ENCODE data around the gene CNOT2. TPM values are rescaled to one million over a fixed set of nuclear protein-coding genes. Genes with fewer than 3 reads are reported as not detected.

Gene CNOT2
- total RNA-seq, 1 experiment from 2014 or later: 82.9 TPM

DNA sequence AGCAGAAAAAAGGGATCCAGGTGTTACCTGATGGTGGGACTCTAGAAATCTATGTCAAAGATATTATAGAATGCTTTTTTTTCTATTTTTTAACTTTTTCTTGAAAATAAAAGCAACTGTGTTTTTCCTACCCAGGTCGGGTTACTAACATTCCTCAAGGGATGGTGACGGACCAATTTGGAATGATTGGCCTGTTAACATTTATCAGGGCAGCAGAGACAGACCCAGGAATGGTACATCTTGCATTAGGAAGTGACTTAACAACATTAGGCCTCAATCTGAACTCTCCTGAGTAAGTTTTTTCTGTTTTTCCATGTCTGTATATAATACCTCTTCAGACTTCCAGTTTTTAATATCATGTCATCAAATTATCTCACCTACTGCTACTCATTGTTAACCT is 95.3 kb downstream of the CNOT2 start:
- no peak overlapping the region for H4K5ac ChIP-seq (ENCODE audit: insufficient read length, low read depth, low read length)
- no peaks in the 10 kb centered on the region for H3K23me2 ChIP-seq (ENCODE audit: insufficient read length, low read depth, low read length, poor library complexity, severe bottlenecking)
- peaks cover 9 to 11% of the 10 kb centered on the region in 2 experiments for H3K4me1 Mint-ChIP-seq
- H3K4me3 Mint-ChIP-seq: no peak overlapping the region
- H2BK12ac ChIP-seq (ENCODE audit: insufficient read length, low read depth, low read length): no peak overlapping the region
- H2BK15ac ChIP-seq (ENCODE audit: low read depth, low read length): no peak overlapping the region
- no peak overlapping the region for H3K27ac Mint-ChIP-seq
- H3K23ac ChIP-seq (ENCODE audit: insufficient read length, low read depth, low read length): no peak overlapping the region
- H3K9ac ChIP-seq (ENCODE audit: extremely low read depth, insufficient read length, low read length): no peak overlapping the region
- no peak overlapping the region for H3K56ac ChIP-seq (ENCODE audit: insufficient read length, low read depth, low read length)
- no peaks in the 10 kb centered on the region for H4K20me1 ChIP-seq (ENCODE audit: control insufficient read depth, insufficient read depth, insufficient read length)
- H4K8ac ChIP-seq (replicated peaks; ENCODE audit: insufficient read length, low read depth, low read length): no peak overlapping the region
- no peak overlapping the region for H2AK5ac ChIP-seq (ENCODE audit: insufficient read length, low read length)
- no peaks in the 10 kb centered on the region for H3K9me3 Mint-ChIP-seq
- H3K4ac ChIP-seq (ENCODE audit: low read depth, low read length): no peak overlapping the region
- H3K9me3 ChIP-seq (ENCODE audit: control insufficient read depth, low read depth, low read length): no peaks in the 10 kb centered on the region
- H3K18ac ChIP-seq (ENCODE audit: insufficient read length, low read depth, low read length): no peak overlapping the region
- WGBS (ENCODE audit: extremely low coverage, insufficient read length, low lambda C conversion rate): no CpG with 5 or more reads among the region's 2 CpGs
- no peak overlapping the region for H3K4me2 ChIP-seq (ENCODE audit: insufficient read depth, insufficient read length, low read length)
- no peak overlapping the region for H2AFZ ChIP-seq (ENCODE audit: low read length)
- peaks cover 29 to 66% (median 63%) of the 10 kb centered on the region in 3 experiments; a peak in 6 of 7 replicates for H3K36me3 Mint-ChIP-seq (ENCODE audit: insufficient read depth in 1 of 3, low read depth in 3 of 3)
- DNase-seq: no peak
- H3K79me1 ChIP-seq (ENCODE audit: insufficient read depth, low read depth, low read length, poor library complexity, severe bottlenecking): no peaks in the 10 kb centered on the region
- H2BK5ac ChIP-seq (ENCODE audit: insufficient read length, low read length): no peak overlapping the region
- H2BK120ac ChIP-seq (ENCODE audit: low read depth, low read length, poor library complexity, severe bottlenecking): no peak overlapping the region
- TF ChIP-seq, protein P1, sequence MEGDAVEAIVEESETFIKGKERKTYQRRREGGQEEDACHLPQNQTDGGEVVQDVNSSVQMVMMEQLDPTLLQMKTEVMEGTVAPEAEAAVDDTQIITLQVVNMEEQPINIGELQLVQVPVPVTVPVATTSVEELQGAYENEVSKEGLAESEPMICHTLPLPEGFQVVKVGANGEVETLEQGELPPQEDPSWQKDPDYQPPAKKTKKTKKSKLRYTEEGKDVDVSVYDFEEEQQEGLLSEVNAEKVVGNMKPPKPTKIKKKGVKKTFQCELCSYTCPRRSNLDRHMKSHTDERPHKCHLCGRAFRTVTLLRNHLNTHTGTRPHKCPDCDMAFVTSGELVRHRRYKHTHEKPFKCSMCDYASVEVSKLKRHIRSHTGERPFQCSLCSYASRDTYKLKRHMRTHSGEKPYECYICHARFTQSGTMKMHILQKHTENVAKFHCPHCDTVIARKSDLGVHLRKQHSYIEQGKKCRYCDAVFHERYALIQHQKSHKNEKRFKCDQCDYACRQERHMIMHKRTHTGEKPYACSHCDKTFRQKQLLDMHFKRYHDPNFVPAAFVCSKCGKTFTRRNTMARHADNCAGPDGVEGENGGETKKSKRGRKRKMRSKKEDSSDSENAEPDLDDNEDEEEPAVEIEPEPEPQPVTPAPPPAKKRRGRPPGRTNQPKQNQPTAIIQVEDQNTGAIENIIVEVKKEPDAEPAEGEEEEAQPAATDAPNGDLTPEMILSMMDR (conservative IDR thresholded peaks at IDR 0.05): no peak
- no peaks in the 10 kb centered on the region for H3K27me3 Mint-ChIP-seq (ENCODE audit: low read depth)
- H3K27ac ChIP-seq (ENCODE audit: insufficient read length, low read depth, low read length): no peak overlapping the region
- peaks cover 3% of the 10 kb centered on the region for H3K4me1 ChIP-seq (ENCODE audit: insufficient read depth, low read length)
- H3K79me2 ChIP-seq (ENCODE audit: insufficient read depth, low read length): no peaks in the 10 kb centered on the region
- no peaks in the 10 kb centered on the region for H3K27me3 ChIP-seq (ENCODE audit: insufficient read depth, low read length)
- no peak overlapping the region for H4K91ac ChIP-seq (ENCODE audit: insufficient read length, low read depth, low read length)
- H2BK20ac ChIP-seq (ENCODE audit: low read depth, low read length, poor library complexity, severe bottlenecking): no peak overlapping the region
- H3T11ph ChIP-seq (ENCODE audit: low read length): no peak overlapping the region
- no peak overlapping the region for H3K14ac ChIP-seq (ENCODE audit: insufficient read depth, low read length)

Measured in H9 (cell line).